ENCODE data around the gene NR2C1.

Gene NR2C1

DNA sequence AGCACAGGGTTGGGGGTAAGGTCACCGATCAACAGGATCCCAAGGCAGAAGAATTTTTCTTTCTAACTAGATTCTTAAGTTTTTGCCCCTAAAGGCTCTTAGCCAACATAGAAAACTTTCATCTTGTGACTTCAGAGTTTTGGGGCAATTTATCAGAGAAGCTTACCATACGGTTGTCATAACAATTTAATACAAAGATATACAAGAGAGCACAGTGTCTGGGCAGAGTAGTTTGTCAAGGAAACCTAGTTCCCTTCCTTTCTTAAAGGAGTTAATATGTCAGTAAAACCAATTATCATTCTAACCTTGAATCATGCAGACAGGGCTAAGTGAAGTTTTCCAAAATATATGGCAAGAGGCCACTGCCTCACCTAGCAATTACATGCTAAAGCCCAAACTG lies 18.4 kb downstream of the NR2C1 start:
- DNase-seq (ENCODE audit: low read depth, low spot score) = no peak
- H3K4me3 ChIP-seq (ENCODE audit: low read depth, low read length) = no peak overlapping the region
- no peak for TF ChIP-seq CTCF (IDR thresholded peaks at IDR 0.05; ENCODE audit: low read depth, low read length)
- in situ Hi-C loops (cut with HindIII; ENCODE audit: low sequenced_read_pairs) = no loop called here

- TF ChIP-seq CTCF (IDR thresholded peaks at IDR 0.05; ENCODE audit: low read depth, low read length) = no peak
- no peak overlapping the region for H3K4me3 ChIP-seq (ENCODE audit: low read depth, low read length)
- in situ Hi-C loops (cut with HindIII; ENCODE audit: low sequenced_read_pairs) = no loop called here
- DNase-seq (ENCODE audit: low read depth, low spot score) = no peak
Observed at GRCh38 chr12:95054206-95054605, 19.2 kb downstream of the NR2C1 start.

DNA sequence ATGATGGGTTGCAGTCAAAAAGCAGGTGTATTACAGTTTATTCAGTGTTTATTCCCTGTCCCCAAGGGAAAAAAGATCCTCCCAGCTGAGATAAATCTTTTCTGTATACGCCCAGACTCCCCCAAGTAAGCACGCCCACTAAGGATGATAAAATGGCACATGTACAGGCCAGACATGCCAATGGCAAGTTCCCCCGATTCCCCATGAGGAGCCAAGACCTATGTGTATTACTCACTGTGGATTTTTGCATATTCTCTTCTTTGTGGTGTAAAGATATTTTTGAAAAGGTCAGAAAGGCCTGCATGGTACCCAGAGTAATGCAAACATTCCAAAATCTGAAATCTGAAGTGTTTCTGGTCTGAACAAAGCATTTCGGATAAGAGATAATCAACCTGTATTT lies 22.2 kb downstream of the NR2C1 start:
- in situ Hi-C loops (cut with HindIII; ENCODE audit: low sequenced_read_pairs) = no loop called here
- peak; percentile 7 for DNase-seq (ENCODE audit: low read depth, low spot score)
- no peak for TF ChIP-seq CTCF (IDR thresholded peaks at IDR 0.05; ENCODE audit: low read depth, low read length)
- no peak overlapping the region for H3K4me3 ChIP-seq (ENCODE audit: low read depth, low read length)

GRCh38 chr12:95037906-95038305 lies 35.5 kb downstream of the NR2C1 start:
- TF ChIP-seq CTCF (IDR thresholded peaks at IDR 0.05; ENCODE audit: low read depth, low read length) = no peak
- no peak overlapping the region for H3K4me3 ChIP-seq (ENCODE audit: low read depth, low read length)
- in situ Hi-C loops (cut with HindIII; ENCODE audit: low sequenced_read_pairs) = no loop called here
- no peak for DNase-seq (ENCODE audit: low read depth, low spot score)

DNA sequence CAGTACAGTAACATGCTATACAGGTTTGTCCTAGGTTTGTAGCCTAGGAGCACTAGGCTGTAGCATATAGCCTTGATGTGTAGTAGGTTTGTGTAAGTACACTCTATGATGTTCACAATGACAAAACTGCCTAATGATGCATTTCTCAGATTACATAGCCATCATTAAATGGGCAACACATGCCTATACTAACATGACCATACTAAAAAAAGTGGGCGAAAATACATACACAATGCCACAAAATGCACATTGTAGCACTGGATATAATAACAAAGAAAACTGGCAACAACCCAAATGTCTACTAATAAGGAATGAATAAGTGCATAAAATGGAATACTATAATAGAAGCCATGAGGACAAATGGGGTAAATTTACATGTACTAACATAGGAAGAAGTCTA lies 38.7 kb downstream of the NR2C1 start:
- in situ Hi-C loops (cut with HindIII; ENCODE audit: low sequenced_read_pairs) = no loop called here

GRCh38 chr12:95022477-95022876 lies 50.9 kb downstream of the NR2C1 start:
- H3K4me3 ChIP-seq (ENCODE audit: low read depth, low read length) = no peak overlapping the region
- no peak for TF ChIP-seq CTCF (IDR thresholded peaks at IDR 0.05; ENCODE audit: low read depth, low read length)
- no peak for DNase-seq (ENCODE audit: low read depth, low spot score)
- in situ Hi-C loops (cut with HindIII; ENCODE audit: low sequenced_read_pairs) = no loop called here

More for the DNA sequence above, 38.7 kb downstream of the NR2C1 start:
- DNase-seq (ENCODE audit: low read depth, low spot score) = no peak
- TF ChIP-seq CTCF (IDR thresholded peaks at IDR 0.05; ENCODE audit: low read depth, low read length) = no peak
- no peak overlapping the region for H3K4me3 ChIP-seq (ENCODE audit: low read depth, low read length)

GRCh38 chr12:95017482-95017881 lies 55.9 kb downstream of the NR2C1 start:
- in situ Hi-C loops (cut with HindIII; ENCODE audit: low sequenced_read_pairs) = no loop called here
- no peak for DNase-seq (ENCODE audit: low read depth, low spot score)
- no peak for TF ChIP-seq CTCF (IDR thresholded peaks at IDR 0.05; ENCODE audit: low read depth, low read length)
- H3K4me3 ChIP-seq (ENCODE audit: low read depth, low read length) = no peak overlapping the region

Data from astrocyte of the spinal cord (primary cell).